Middle frontal gyrus (tissue), 1 donor: ENCODE measurements around the gene SUN1.
"Not testable (repeated sequence)": the region's sequence is repeated elsewhere in the genome, so short reads cannot be mapped to it uniquely, and the experiment has no call there.

Source experiments
- DNase-seq: peaks from one replicate; pipeline ENCODE4 v3.0.0-alpha.2; 2015; ENCODE audit warnings: low spot score; ENCODE audit errors: extremely low spot score

SUN1 gene

GRCh38 chr7:832167-832967 lies at the start of gene SUN1:
Gene SUN1 (plus strand): TSS chr7:832476. CDS start chr7:832525, 49 bp downstream.
- no peak for DNase-seq

- DNase-seq = no peak
These were observed 49.4 kb upstream of the SUN1 start for GRCh38 chr7:782718-783449.

GRCh38 chr7:783556-784490 lies 48.5 kb upstream of the SUN1 start:
- DNase-seq = no peak

GRCh38 chr7:784971-785370 lies 47.3 kb upstream of the SUN1 start:
- no peak for DNase-seq

- DNase-seq = no peak
These were observed 46.9 kb upstream of the SUN1 start for GRCh38 chr7:785416-785815.

GRCh38 chr7:786472-787255 lies 45.6 kb upstream of the SUN1 start:
- DNase-seq = no peak

GRCh38 chr7:787332-788240 lies 44.7 kb upstream of the SUN1 start:
- DNase-seq = no peak

- DNase-seq = no peak
These were observed 40.8 kb upstream of the SUN1 start for GRCh38 chr7:791519-791918.

GRCh38 chr7:794207-794606 lies 38.1 kb upstream of the SUN1 start:
- DNase-seq = no peak

- DNase-seq = no peak
These were observed 37.5 kb upstream of the SUN1 start for GRCh38 chr7:794671-795329.

- not testable (repeated sequence) for DNase-seq
These were observed 35.7 kb upstream of the SUN1 start for GRCh38 chr7:796434-797169.

GRCh38 chr7:798921-799470 lies 33.3 kb upstream of the SUN1 start:
- no peak for DNase-seq

GRCh38 chr7:800692-801091 lies 31.6 kb upstream of the SUN1 start:
- no peak for DNase-seq

GRCh38 chr7:801351-801750 lies 30.9 kb upstream of the SUN1 start:
- DNase-seq = not testable (repeated sequence)

- DNase-seq = no peak
These were observed 30.3 kb upstream of the SUN1 start for GRCh38 chr7:801940-802381.

GRCh38 chr7:802500-803242 lies 29.6 kb upstream of the SUN1 start:
- no peak for DNase-seq

GRCh38 chr7:803243-803635 lies 29.0 kb upstream of the SUN1 start:
- DNase-seq = no peak
